ENCODE measurements around the gene BMP8A. TPM values are rescaled to one million over a fixed set of nuclear protein-coding genes. Genes with fewer than 3 reads are reported as not detected.
"Not testable (repeated sequence)": the region's sequence is repeated elsewhere in the genome, so short reads cannot be mapped to it uniquely, and the experiment has no call there.

BMP8A gene
- total and polyA plus RNA-seq, 9 of the 15 experiments (the other 6 are each of a cell fraction or from before 2014, with no cell fraction given) = 0.05 to 0.31 TPM; not detected in 7

GRCh38 chr1:39497585-39497984, 6.1 kb downstream of the BMP8A start:
- 0 out of 2 replicates have a peak, but pooled peaks cover 3% of the 10 kb centered on the region for H4K20me1 ChIP-seq (replicated peaks; ENCODE audit: control insufficient read depth, insufficient read depth, low read length)
- intact Hi-C loops (cut with micrococcal nuclease) (no loop called here), in situ Hi-C loops (cut with MboI) (no loop called here)
- no peak overlapping the region for H2AFZ ChIP-seq (ENCODE audit: low read depth, low read length)
- no peaks in the 10 kb centered on the region for H3K79me2 ChIP-seq (ENCODE audit: control insufficient read depth, insufficient read depth, low read length)
- no TSS peak for BruUV-seq (replicated peaks)
- CTCF ChIA-PET (ENCODE audit: low intra/inter-chr PET ratio) = no interaction called here
- peaks cover 0 to 8% of the 10 kb centered on the region in 2 experiments; a peak in 2 of 5 replicates for H3K4me1 ChIP-seq (replicated peaks in 1 of 2; ENCODE audit: control insufficient read depth in 2 of 2, insufficient read depth in 2 of 2, low read length in 2 of 2)
- no peaks in the 10 kb centered on the region for H3K9me3 ChIP-seq (replicated peaks; ENCODE audit: control insufficient read depth, insufficient read depth, low read depth, low read length)
- POLR2A ChIA-PET = interaction anchor here (0.7 kb wide), 1 partner anchor 30 kb away, joined by 3 read pairs; no protein-coding TSS in a partner anchor
- no peak overlapping the region for H3K4me2 ChIP-seq (ENCODE audit: insufficient read depth, low read length)
- H3K9ac ChIP-seq (ENCODE audit: insufficient read depth in 1 of 2, low read depth in 2 of 2, low read length in 2 of 2) = peak overlapping the region in 1 of 2 experiments; percentile 53; a peak in 1 of 4 replicates
- FAIRE-seq = no peak
- H3K9me1 ChIP-seq (ENCODE audit: control insufficient read depth, insufficient read depth, low read length) = no peaks in the 10 kb centered on the region
- DNase-seq (ENCODE audit: extremely low read depth in 1 of 4, low spot score in 3 of 4) = no peak
- H3K4me3 ChIP-seq = no peak overlapping the region
- no peak for ATAC-seq
- peaks cover 4 to 30% of the 10 kb centered on the region in 2 experiments for H3K27me3 ChIP-seq (ENCODE audit: control insufficient read depth in 2 of 2, insufficient read depth in 2 of 2, low read length in 2 of 2)
- WGBS (ENCODE audit: insufficient coverage, low coverage, missing lambda C conversion rate) = 6% methylated on average over 3 of the region's 5 CpGs
- TF ChIP-seq MCM2 (IDR thresholded peaks at IDR 0.05; ENCODE audit: low read depth) (no peak), SPI1 (IDR thresholded peaks at IDR 0.05; ENCODE audit: borderline replicate concordance, low read depth, low read length) (peak; percentile 65; the same call in 1 of the 2 replicates), PHF21A (IDR thresholded peaks at IDR 0.05; ENCODE audit: borderline replicate concordance, low read depth) (no peak)
- no peak overlapping the region for H3K27ac ChIP-seq (ENCODE audit: extremely low read depth, low read depth, low read length)
- no peaks in the 10 kb centered on the region for H3K36me3 ChIP-seq (ENCODE audit: control insufficient read depth, insufficient read depth, low read length)

DNA sequence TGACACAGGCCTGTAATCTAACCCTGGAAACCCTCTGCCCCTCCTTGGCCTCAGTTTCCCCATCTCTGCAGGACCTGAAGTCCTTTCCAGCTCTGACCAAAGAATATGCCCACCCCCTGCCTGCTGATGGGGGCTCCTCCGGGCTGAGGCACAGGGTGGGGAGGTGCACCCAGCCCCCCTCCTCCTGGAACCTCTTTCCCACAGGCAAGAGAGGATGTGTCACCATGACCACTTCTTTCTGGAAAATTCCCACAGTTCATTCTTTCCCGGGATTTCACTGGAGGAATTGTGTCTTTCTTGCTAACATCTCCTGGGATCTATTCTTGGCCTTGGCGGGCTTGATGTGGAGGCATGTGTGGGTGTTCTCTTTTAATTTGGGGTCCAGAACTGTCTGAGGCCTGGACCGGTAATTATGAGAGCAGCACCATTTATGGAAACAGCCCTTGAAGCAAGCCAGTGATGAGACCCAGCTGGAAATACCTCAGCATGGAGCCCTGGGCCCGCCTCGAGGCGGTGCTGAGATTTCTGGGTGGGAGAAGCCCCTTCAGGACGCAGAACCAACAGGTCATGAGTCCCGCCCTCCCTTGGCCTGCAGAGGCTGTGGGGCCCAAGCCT, 6.8 kb downstream of the BMP8A start:
- H3K9me1 ChIP-seq (ENCODE audit: control insufficient read depth, insufficient read depth, low read length); H2AFZ ChIP-seq (ENCODE audit: low read depth, low read length); H3K4me1 ChIP-seq (replicated peaks in 1 of 2; ENCODE audit: control insufficient read depth in 2 of 2, insufficient read depth in 2 of 2, low read length in 2 of 2); H3K9me3 ChIP-seq (replicated peaks; ENCODE audit: control insufficient read depth, insufficient read depth, low read depth, low read length); BruUV-seq (replicated peaks); CTCF ChIA-PET (ENCODE audit: low intra/inter-chr PET ratio); DNase-seq (ENCODE audit: extremely low read depth in 1 of 4, low spot score in 3 of 4); H3K79me2 ChIP-seq (ENCODE audit: control insufficient read depth, insufficient read depth, low read length); ATAC-seq; H3K36me3 ChIP-seq (ENCODE audit: control insufficient read depth, insufficient read depth, low read length); in situ Hi-C loops (cut with MboI); intact Hi-C loops (cut with micrococcal nuclease); H4K20me1 ChIP-seq (replicated peaks; ENCODE audit: control insufficient read depth, insufficient read depth, low read length); POLR2A ChIA-PET; FAIRE-seq; H3K4me2 ChIP-seq (ENCODE audit: insufficient read depth, low read length); H3K4me3 ChIP-seq; H3K9ac ChIP-seq (ENCODE audit: insufficient read depth in 1 of 2, low read depth in 2 of 2, low read length in 2 of 2); H3K27ac ChIP-seq (ENCODE audit: extremely low read depth, low read depth, low read length): not testable (repeated sequence)
- WGBS (ENCODE audit: insufficient coverage, low coverage, missing lambda C conversion rate) = 15% methylated on average over 7 of the region's 9 CpGs
- H3K27me3 ChIP-seq (ENCODE audit: control insufficient read depth in 2 of 2, insufficient read depth in 2 of 2, low read length in 2 of 2) = peaks cover under 1 to 24% of the 10 kb centered on the region in 2 experiments

- in situ Hi-C loops (cut with MboI); H3K4me1 ChIP-seq (replicated peaks in 1 of 2; ENCODE audit: control insufficient read depth in 2 of 2, insufficient read depth in 2 of 2, low read length in 2 of 2); H3K79me2 ChIP-seq (ENCODE audit: control insufficient read depth, insufficient read depth, low read length); FAIRE-seq; H4K20me1 ChIP-seq (replicated peaks; ENCODE audit: control insufficient read depth, insufficient read depth, low read length); ATAC-seq; H3K9ac ChIP-seq (ENCODE audit: insufficient read depth in 1 of 2, low read depth in 2 of 2, low read length in 2 of 2); H3K36me3 ChIP-seq (ENCODE audit: control insufficient read depth, insufficient read depth, low read length); H3K4me3 ChIP-seq; DNase-seq (ENCODE audit: extremely low read depth in 1 of 4, low spot score in 3 of 4); H3K9me1 ChIP-seq (ENCODE audit: control insufficient read depth, insufficient read depth, low read length); intact Hi-C loops (cut with micrococcal nuclease); H3K4me2 ChIP-seq (ENCODE audit: insufficient read depth, low read length); H2AFZ ChIP-seq (ENCODE audit: low read depth, low read length); H3K9me3 ChIP-seq (replicated peaks; ENCODE audit: control insufficient read depth, insufficient read depth, low read depth, low read length); BruUV-seq (replicated peaks); H3K27ac ChIP-seq (ENCODE audit: extremely low read depth, low read depth, low read length); CTCF ChIA-PET (ENCODE audit: low intra/inter-chr PET ratio): not testable (repeated sequence)
- WGBS (ENCODE audit: insufficient coverage, low coverage, missing lambda C conversion rate) = 50% methylated on average over 4 of the region's 15 CpGs
- peaks cover 0 to 18% of the 10 kb centered on the region in 2 experiments; a peak in 3 of 5 replicates for H3K27me3 ChIP-seq (ENCODE audit: control insufficient read depth in 2 of 2, insufficient read depth in 2 of 2, low read length in 2 of 2)
- POLR2A ChIA-PET = interaction anchor here (0.9 kb wide), 1 partner anchor 31 kb away, joined by 3 read pairs; no protein-coding TSS in a partner anchor
Observed at GRCh38 chr1:39498821-39499220, 7.4 kb downstream of the BMP8A start.

Data from K562 (cell line).